LNCaP clone FGC (cell line): ENCODE measurements around the gene CLDN14.

Source experiments
- DNase-seq: peaks from one replicate; pipeline ENCODE4 v3.0.0-alpha.2; 2011; ENCODE audit warnings: low read depth
- H3K4me3 ChIP-seq: 2 replicates; pipeline ENCODE4 v1.5.1; 2011; ENCODE audit warnings: mild to moderate bottlenecking, low read depth, low read length, control low read depth
- TF ChIP-seq, protein P1 (sequence below): IDR thresholded peaks from 2 replicates; pipeline ENCODE4 v1.5.1; 2012; ENCODE audit warnings: mild to moderate bottlenecking; ENCODE audit not compliant: control insufficient read depth, insufficient read depth; ENCODE audit errors: extremely low read depth

Gene CLDN14

DNA sequence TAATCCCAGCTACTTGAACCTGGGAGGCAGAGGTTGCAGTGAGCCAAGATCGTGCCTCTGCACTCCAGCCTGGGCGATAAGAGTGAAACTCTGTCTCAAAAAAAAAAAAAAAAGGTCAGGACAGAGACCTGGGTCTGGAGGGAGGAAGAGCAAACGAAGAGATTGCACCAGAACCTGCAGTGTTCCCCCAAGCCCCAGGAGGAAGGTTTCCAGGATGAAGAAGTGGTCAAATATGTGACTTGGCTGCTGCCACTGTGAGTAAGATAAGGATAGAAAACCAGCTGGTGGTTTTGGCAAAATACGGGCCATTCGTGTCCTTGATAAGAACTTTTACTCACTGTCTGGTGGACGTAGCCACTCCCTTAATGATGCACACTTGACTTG, 42.2 kb downstream of the CLDN14 start:
- TF ChIP-seq, protein P1, sequence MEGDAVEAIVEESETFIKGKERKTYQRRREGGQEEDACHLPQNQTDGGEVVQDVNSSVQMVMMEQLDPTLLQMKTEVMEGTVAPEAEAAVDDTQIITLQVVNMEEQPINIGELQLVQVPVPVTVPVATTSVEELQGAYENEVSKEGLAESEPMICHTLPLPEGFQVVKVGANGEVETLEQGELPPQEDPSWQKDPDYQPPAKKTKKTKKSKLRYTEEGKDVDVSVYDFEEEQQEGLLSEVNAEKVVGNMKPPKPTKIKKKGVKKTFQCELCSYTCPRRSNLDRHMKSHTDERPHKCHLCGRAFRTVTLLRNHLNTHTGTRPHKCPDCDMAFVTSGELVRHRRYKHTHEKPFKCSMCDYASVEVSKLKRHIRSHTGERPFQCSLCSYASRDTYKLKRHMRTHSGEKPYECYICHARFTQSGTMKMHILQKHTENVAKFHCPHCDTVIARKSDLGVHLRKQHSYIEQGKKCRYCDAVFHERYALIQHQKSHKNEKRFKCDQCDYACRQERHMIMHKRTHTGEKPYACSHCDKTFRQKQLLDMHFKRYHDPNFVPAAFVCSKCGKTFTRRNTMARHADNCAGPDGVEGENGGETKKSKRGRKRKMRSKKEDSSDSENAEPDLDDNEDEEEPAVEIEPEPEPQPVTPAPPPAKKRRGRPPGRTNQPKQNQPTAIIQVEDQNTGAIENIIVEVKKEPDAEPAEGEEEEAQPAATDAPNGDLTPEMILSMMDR, result no peak
- H3K4me3 ChIP-seq, result no peak overlapping the region
- no peak for DNase-seq

DNA sequence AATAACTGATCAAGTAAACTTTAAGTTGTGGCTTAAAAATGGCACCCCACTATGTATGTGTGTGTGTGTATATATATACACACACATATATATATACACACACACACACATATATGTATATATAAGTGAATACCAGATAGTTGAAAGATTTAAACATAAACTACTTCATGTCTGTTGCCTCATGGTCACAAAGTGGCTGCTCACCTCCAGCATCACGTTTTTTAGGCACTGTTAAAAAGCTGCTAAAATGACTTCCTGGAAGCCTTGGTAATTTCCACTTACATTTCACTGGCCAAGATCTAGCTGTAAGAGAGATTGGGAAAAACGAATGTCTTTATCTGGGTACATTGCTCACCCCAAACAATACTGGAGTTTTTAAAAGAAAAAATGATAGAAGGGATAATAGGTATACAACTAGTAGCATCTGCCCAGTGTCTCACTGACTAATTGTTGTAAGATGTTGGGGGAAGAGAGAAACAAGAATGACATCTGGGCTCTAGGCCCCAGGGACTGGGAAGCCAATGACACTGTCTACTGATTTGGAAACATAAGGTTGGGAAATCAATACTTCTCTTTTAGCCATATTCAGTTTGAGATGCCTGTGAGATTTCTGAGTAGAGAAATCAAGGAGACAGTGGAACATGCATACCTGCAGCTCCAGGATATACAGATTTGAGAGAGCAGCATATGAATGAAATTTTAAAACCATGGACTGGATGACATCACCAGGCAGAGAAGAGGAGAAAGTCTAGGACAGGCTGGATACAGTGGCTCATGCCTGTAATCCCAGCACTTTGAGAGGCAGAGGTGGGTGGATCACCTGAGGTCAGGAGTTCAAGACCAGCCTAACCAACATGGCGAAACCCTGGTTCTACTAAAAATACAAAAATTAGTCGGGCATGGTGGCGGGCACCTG, 42.8 kb downstream of the CLDN14 start:
- H3K4me3 ChIP-seq, result no peak overlapping the region
- TF ChIP-seq, protein P1, result no peak
- DNase-seq, result no peak

DNA sequence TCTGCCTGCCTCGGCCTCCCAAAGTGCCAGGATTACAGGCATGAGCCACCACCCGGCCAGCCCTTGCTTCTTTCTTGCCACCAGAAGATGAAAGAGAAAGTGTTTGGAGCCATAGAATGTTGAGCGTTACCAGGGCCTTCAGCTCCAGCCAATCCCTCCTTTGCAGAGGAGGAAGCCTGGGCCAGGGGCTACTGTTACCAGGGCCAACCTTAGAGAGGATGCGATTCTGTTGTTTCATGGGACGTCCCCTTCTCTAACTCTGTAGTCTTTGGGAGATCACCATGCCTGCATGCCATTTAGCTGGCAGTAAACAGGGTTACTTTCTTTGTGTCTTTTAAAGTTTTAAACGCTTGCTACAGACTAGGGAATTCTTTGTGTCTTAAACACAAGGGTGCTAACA, 45.8 kb downstream of the CLDN14 start:
- no peak for DNase-seq
- TF ChIP-seq, protein P1, result no peak

DNA sequence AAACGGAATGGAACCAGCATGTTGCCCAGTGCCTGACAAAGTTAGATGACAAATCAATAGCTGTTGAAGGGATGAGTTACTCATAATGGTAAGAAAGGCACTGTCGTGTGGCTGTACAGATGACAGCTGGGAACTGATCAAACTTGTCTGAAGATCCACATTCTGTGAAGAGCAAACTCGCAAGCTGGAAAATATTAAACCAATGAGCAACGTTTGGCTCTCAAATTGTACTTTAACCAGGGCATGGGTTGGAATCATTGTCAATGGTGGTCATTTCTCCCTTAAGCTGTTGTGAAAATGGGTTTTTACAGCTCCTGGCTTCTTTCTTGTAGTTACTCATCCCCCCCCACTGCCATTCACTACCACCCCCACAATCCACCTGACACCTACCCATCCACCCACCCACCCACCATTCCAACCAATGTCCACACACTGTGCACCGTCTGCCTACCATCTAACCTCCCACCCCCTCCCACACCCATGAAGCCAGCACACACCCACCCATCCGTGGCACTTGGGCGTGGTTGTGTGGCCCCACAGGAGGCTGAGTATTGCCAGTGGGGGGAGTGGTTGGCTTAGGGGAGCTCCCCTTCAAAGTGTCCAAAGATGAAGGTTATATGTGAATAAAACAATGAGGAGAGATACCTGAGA, 46.7 kb downstream of the CLDN14 start:
- TF ChIP-seq, protein P1, result no peak
- no peak for DNase-seq
- H3K4me3 ChIP-seq, result no peak overlapping the region

More for the DNA sequence above, 45.8 kb downstream of the CLDN14 start:
- H3K4me3 ChIP-seq, result no peak overlapping the region

DNA sequence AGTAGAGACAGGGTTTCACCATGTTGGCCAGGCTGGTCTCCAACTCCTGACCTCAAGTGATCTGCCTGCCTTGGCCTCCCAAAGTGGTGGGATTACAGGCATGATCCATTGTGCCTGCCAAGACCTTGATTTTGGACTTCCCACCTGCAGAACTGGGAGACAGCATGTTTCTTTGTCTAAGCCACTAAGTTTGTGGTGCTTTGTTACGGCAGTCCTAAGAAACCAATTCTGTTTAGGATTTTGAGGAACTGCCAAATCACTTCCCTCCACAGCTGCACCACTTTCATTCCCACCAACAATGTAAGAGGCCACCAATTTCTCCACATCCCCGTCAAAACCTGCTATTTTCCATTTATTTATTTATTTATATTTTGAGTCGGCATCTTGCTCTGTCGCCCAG, 48.7 kb downstream of the CLDN14 start:
- no peak overlapping the region for H3K4me3 ChIP-seq
- no peak for DNase-seq
- TF ChIP-seq, protein P1, result no peak

DNA sequence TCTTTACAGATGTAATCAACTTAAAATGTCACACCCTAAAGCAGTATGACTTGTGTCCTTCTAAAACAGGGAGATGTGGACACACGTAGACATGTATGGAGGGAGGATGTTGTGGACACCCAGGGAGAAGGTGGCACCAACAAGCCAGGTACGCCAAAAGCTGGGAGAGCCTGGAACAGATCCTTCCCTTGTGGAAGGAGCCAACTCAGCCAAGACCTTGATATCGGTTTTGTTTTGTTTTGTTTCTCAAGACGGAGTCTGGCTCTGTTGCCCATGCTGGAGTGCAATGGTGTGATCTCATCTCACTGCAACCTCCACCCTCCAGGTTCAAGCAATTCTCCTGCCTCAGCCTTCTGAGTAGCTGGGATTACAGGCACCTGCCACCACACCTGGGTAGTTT, 49.1 kb downstream of the CLDN14 start:
- TF ChIP-seq, protein P1, result no peak
- H3K4me3 ChIP-seq, result no peak overlapping the region
- DNase-seq, result no peak
